Natural killer cell (primary cell): ENCODE measurements around the gene CXCR2. TPM values are rescaled to one million over a fixed set of nuclear protein-coding genes. Genes with fewer than 3 reads are reported as not detected.

Source experiments
- ATAC-seq, 3 donors: fragments of 150-1000 bp in 2 of 3; fragments of 200-7000 bp in 1 of 3; cut with Tn5 transposase; 1 replicate in 1 of 3; 2 replicates in 2 of 3; pipeline ENCODE4 v1.10.0; 2021; ENCODE audit warnings: mild to moderate bottlenecking in 2 of 3, moderate library complexity in 2 of 3
- DNase-seq, 2 donors: peaks; one replicate each; pipeline versions ENCODE4 v3.0.0 to v3.0.0-alpha.2; 2013 to 2021; ENCODE audit warnings: mixed read lengths in 1 of 2
- H3K27ac ChIP-seq: one replicate; pipeline ENCODE4 v1.5.1; 2013; ENCODE audit warnings: mild to moderate bottlenecking, low read length
- H3K27me3 ChIP-seq: one replicate; pipeline ENCODE4 v1.6.1; 2013; ENCODE audit warnings: low read length; ENCODE audit not compliant: control insufficient read depth, insufficient read depth
- H3K36me3 ChIP-seq: one replicate; pipeline ENCODE4 v1.6.1; 2013; ENCODE audit warnings: low read length; ENCODE audit not compliant: control insufficient read depth, insufficient read depth
- H3K4me1 ChIP-seq: one replicate; pipeline ENCODE4 v1.6.1; 2013; ENCODE audit warnings: low read length; ENCODE audit not compliant: control insufficient read depth, insufficient read depth
- H3K4me3 ChIP-seq: one replicate; pipeline ENCODE4 v1.5.1; 2013; ENCODE audit warnings: low read length
- H3K9me3 ChIP-seq: one replicate; pipeline ENCODE4 v1.6.1; 2013; ENCODE audit warnings: low read length; ENCODE audit not compliant: control insufficient read depth, insufficient read depth
- H3K27ac Mint-ChIP-seq, 2 donors: one replicate each; pipeline ENCODE4 v1.8.0; 2022; ENCODE audit warnings: mild to moderate bottlenecking in 2 of 2, mixed read lengths in 2 of 2, moderate library complexity in 1 of 2
- H3K27me3 Mint-ChIP-seq, 2 donors: one replicate each; pipeline ENCODE4 v1.8.0; 2022; ENCODE audit warnings: low read depth in 2 of 2, mixed read lengths in 2 of 2
- H3K36me3 Mint-ChIP-seq: one replicate; pipeline ENCODE4 v1.8.0; 2022; ENCODE audit warnings: mixed read lengths
- H3K4me1 Mint-ChIP-seq, 2 donors: one replicate each; pipeline ENCODE4 v1.8.0; 2022; ENCODE audit warnings: mixed read lengths in 2 of 2
- H3K4me3 Mint-ChIP-seq: one replicate; pipeline ENCODE4 v1.8.0; 2022; ENCODE audit warnings: mild to moderate bottlenecking, moderate library complexity, mixed read lengths
- H3K9me3 Mint-ChIP-seq, 2 donors: one replicate each; pipeline ENCODE4 v1.8.0; 2022; ENCODE audit warnings: mixed read lengths in 2 of 2
- CTCF ChIP-seq: fragments of 200-600 bp; IDR thresholded peaks from one replicate; pipeline ENCODE4 v1.8.0; 2022; ENCODE audit warnings: antibody characterized with exemption
- WGBS: methylation state at CpG from one replicate; pipeline ENCODE4 v1.1.7; 2013; ENCODE audit warnings: missing lambda C conversion rate; ENCODE audit not compliant: insufficient coverage; 5-methylcytosine and 5-hydroxymethylcytosine counted together
- intact Hi-C: fragments of 100-400 bp; cut with micrococcal nuclease; formaldehyde crosslinking; loops from one replicate; pipeline ENCODE4 v1.14.2; 2022
- total RNA-seq, 4 donors: library from RNA; stranded (reverse); fragments of 120-200 nt in 1 of 4; gene quantifications; one replicate each; pipeline versions ENCODE4 v1.2.3 to v1.2.4, GENCODE V29; 2013 to 2022

The CXCR2 gene
- total RNA-seq, 3 donors from 2014 or later (not counting 1 experiment from before 2014, with no cell fraction given), result 24.3 to 35.3 (median 25.8) TPM

GRCh38 chr2:218123986-218124385 is 1.8 kb upstream of the CXCR2 start:
- Mint-ChIP-seq H3K36me3 (peaks cover 10% of the 10 kb centered on the region), H3K4me1 (peaks cover 40 to 42% of the 10 kb centered on the region in 2 donors), H3K9me3 (peaks cover 2 to 6% of the 10 kb centered on the region in 2 donors), H3K27ac (peak overlapping the region; percentile 90 to 93), H3K27me3 (no peaks in the 10 kb centered on the region), H3K4me3 (no peak overlapping the region)
- intact Hi-C loops, result no loop called here
- Histone ChIP-seq H3K36me3 (no peaks in the 10 kb centered on the region), H3K4me3 (no peak overlapping the region), H3K9me3 (no peaks in the 10 kb centered on the region), H3K27me3 (no peaks in the 10 kb centered on the region), H3K4me1 (peaks cover 43% of the 10 kb centered on the region), H3K27ac (no peak overlapping the region)
- TF ChIP-seq CTCF, result no peak
- DNase-seq (no peak), ATAC-seq (no peak)
- 90% methylated on average over 3 of the region's 4 CpGs for WGBS

GRCh38 chr2:218125095-218125494 is 733 bp upstream of the CXCR2 start:
- ATAC-seq, result peak; percentile 62 to 86 (median 84)
- Mint-ChIP-seq H3K27ac (peak overlapping the region; percentile 90 to 93), H3K36me3 (peaks cover 10% of the 10 kb centered on the region), H3K9me3 (peaks cover 2 to 6% of the 10 kb centered on the region in 2 donors), H3K27me3 (no peaks in the 10 kb centered on the region), H3K4me1 (peaks cover 51 to 53% of the 10 kb centered on the region in 2 donors), H3K4me3 (peak overlapping the region; percentile 87)
- peak overlapping the region; percentile 61 for H3K27ac ChIP-seq
- intact Hi-C loops, result loop anchor here (5.0 kb wide), 1 partner anchor 92 kb away; the partner anchor contains the start of gene ARPC2
- 23% methylated on average over 4 of the region's 4 CpGs for WGBS
- no peaks in the 10 kb centered on the region for H3K27me3 ChIP-seq
- TF ChIP-seq CTCF, result no peak
- H3K9me3 ChIP-seq, result no peaks in the 10 kb centered on the region
- peaks cover 54% of the 10 kb centered on the region for H3K4me1 ChIP-seq
- peak overlapping the region; percentile 3 for H3K4me3 ChIP-seq
- H3K36me3 ChIP-seq, result no peaks in the 10 kb centered on the region
- DNase-seq, result no peak

- Mint-ChIP-seq H3K9me3 (no peaks in the 10 kb centered on the region), H3K4me1 (peaks cover 77 to 79% of the 10 kb centered on the region in 2 donors), H3K4me3 (peak overlapping the region; percentile 97), H3K36me3 (peaks cover under 1% of the 10 kb centered on the region), H3K27ac (peak overlapping the region; percentile 75 to 95), H3K27me3 (no peaks in the 10 kb centered on the region)
- DNase-seq, result no peak
- no peak for TF ChIP-seq CTCF
- WGBS, result 98% methylated on average over 3 of the region's 3 CpGs
- H3K4me3 ChIP-seq, result no peak overlapping the region
- H3K9me3 ChIP-seq, result no peaks in the 10 kb centered on the region
- no peaks in the 10 kb centered on the region for H3K36me3 ChIP-seq
- peaks cover 70% of the 10 kb centered on the region for H3K4me1 ChIP-seq
- no peaks in the 10 kb centered on the region for H3K27me3 ChIP-seq
- no peak for ATAC-seq
- H3K27ac ChIP-seq, result peak overlapping the region; percentile 82
- intact Hi-C loops, result loop anchor here (5.0 kb wide), 1 partner anchor 89 kb away; the partner anchor contains the start of gene ARPC2
These were observed 2.2 kb downstream of the CXCR2 start for GRCh38 chr2:218127929-218128455.
